HG03432 (cell line): Measurements from ENCODE around the gene LIG1.
"Not testable (repeated sequence)": the region's sequence is repeated elsewhere in the genome, so short reads cannot be mapped to it uniquely, and the experiment has no call there.

Experiments
- ATAC-seq: cut with Tn5 transposase; IDR thresholded peaks from one replicate; pipeline ENCODE4 v1.9.1; 2021; ENCODE audit warnings: mild to moderate bottlenecking, moderate library complexity; ENCODE audit not compliant: unreplicated experiment

The LIG1 gene

GRCh38 chr19:48088991-48089390 lies 81.2 kb downstream of the LIG1 start:
- not testable (repeated sequence) for ATAC-seq

- ATAC-seq = no peak
Observed at GRCh38 chr19:48085904-48086864, 84.0 kb downstream of the LIG1 start.

- ATAC-seq = no peak
Observed at GRCh38 chr19:48085076-48085475, 85.1 kb downstream of the LIG1 start.

GRCh38 chr19:48081106-48081505 lies 89.0 kb downstream of the LIG1 start:
- no peak for ATAC-seq

GRCh38 chr19:48070177-48070769 lies 99.9 kb downstream of the LIG1 start:
- not testable (repeated sequence) for ATAC-seq

- no peak for ATAC-seq
Observed at GRCh38 chr19:48069435-48069834, 100.7 kb downstream of the LIG1 start.
